ENCODE measurements around the gene HNRNPA3.
A peak's percentile ranks its signal among the peaks of the same experiment; 100 is the strongest.

- TF ChIP-seq INSM2 (tag by site-specific recombination; IDR thresholded peaks at IDR 0.05) (no peak), CTCF (tag by site-specific recombination; IDR thresholded peaks at IDR 0.05) (peak; percentile 96), KLF9 (tag by site-specific recombination; IDR thresholded peaks at IDR 0.05; ENCODE audit: low read depth) (no peak), ZNF133 (tag by site-specific recombination; IDR thresholded peaks at IDR 0.05) (no peak), ZEB2 (tag by site-specific recombination; IDR thresholded peaks at IDR 0.05) (peak; percentile 69; the same call in 1 of the 2 replicates), PRDM4 (tag by site-specific recombination; IDR thresholded peaks at IDR 0.05) (0 out of 2 replicates have a peak, but pooled peaks have one; percentile 22)
Measured at GRCh38 chr2:177164584-177165052, 48.0 kb upstream of the HNRNPA3 start.
